GM18526 (cell line): ENCODE results near the gene C3orf80.

Source experiments
- POLR2A ChIP-seq: IDR thresholded peaks from 3 replicates; pipeline ENCODE4 v1.6.1; 2011; ENCODE audit not compliant: insufficient read length; ENCODE audit errors: extremely low read depth

C3orf80 gene

DNA sequence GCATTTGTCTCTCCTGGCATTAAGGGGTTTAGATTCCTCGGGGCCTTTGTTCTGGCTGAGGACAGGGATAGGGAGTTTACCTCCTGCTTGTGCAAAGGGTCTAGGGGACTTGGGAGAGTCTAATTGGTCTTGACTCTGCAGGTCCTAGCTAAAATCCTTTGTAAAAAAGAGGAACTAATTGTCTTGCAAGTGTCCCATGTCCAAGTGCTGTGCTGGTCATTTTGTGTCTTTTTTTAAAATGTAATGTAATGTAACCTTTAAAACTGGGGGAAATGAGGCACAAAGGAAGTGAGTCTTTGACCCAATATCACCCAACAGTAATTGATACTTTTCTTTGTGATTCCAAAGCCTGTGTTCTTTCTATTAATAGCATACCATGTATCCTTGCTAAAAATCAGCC is 14.9 kb upstream of the C3orf80 start:
- no peak for TF ChIP-seq POLR2A

DNA sequence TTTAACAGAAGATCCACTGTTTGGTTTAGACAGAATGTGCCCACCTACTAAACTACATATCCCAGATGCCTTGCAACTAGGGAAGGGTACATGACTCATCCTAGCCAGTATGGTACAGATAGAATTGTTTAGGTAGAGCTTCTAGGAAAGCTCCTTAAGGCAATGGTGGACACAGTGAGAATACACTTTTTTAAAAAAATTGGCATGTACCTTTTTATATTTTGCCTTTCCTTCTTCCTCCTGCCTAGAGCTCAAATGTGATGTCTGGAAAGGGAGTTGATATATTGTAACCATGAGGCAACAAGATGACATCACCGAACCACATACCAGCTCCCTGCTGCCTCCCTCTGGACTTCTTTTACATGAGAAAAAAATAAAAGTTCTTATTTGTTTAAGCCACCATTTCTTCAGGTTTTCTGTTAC is 14.4 kb upstream of the C3orf80 start:
- no peak for TF ChIP-seq POLR2A

DNA sequence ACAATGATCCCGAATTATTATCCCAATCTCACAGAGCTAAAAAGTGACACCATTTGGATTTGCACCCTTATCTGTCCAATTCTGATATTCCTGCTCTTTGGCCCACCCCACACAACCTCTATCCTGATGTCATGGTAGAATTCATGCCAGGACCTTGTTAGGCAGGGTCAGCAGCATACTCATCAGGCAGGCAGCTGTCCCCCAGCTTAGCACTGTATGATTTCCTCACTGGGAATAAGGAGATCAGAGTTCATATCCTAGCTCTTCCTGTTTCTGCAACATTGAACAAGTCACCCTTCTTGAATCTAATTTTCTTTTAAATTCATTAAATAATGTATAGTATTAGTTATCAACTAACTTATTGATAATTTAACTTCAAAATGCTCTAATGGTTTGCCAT is 12.0 kb upstream of the C3orf80 start:
- TF ChIP-seq POLR2A = no peak

DNA sequence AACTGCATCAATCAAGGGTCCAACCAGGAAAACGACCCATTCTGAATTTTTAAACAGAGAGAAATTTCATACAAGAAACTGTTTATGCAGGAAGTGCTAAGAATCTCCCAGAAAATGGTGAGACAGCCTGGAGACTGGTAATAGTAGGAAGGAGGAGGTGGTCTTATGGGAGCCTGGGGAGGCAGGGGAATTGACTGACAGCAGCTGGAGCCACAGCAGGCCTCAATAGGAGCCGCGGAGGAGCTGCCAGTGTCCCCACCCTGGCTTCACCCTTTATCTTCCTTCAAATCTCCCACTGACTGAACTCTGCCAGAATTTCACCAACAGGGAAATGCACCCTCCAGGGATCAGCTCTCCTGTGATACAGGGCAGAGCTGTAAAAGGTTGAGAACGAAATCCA is 7.5 kb upstream of the C3orf80 start:
- no peak for TF ChIP-seq POLR2A

DNA sequence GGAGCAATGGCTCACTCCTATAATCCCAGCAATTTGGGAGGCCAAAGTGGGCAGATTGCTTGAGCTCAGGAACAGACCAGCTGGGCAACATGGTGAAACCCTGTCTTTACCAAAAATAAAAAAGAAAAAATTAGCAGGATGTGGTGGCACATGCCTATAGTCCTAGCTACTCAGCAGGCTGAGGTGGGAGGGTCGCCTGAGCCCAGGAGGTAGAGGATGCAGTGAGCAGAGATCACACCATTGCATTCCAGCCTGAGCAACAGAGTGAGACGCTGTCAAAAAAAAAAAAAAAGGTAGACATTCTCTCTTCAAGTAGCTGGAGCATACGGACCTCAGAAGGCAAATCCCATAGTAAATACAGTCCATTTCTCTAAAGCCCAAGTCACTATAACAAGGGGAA is 7.1 kb upstream of the C3orf80 start:
- TF ChIP-seq POLR2A = no peak

DNA sequence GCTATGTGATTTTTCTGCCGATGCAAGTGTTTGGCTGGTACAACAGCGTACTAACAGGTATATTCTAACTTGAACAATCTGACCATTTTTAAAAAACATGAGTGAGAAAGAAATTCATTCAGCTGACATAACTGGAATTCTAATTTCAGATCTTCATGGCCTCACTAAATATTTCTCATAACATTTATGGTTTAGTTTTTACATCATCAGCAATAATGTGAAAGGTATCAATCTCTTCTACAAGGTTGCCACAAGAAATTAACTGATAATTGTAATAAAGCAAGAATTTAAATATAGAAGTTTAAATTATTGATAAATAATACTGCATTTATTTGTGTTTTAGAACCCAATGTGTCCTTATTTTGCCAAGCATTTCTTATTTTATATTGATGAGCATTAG is 5.2 kb upstream of the C3orf80 start:
- no peak for TF ChIP-seq POLR2A

DNA sequence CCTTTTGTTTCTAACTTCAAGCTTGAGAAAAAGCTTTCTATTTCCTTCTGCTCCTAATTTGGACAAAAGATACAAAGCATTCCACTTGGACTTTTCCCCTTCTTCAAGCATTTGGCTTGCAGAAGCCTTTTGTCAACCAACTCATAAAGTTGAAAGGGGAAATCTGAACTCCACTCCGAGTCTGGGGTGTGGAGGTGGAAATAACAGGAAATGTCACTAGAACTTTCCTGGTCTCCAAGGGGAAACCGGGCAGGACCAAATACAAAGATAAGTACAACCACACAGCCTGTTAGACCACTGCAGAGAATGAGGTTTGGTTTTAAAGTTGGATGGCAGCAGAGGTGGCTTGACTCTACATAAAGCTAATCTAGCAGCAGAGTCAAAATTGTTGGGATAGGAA is 4.2 kb upstream of the C3orf80 start:
- no peak for TF ChIP-seq POLR2A

DNA sequence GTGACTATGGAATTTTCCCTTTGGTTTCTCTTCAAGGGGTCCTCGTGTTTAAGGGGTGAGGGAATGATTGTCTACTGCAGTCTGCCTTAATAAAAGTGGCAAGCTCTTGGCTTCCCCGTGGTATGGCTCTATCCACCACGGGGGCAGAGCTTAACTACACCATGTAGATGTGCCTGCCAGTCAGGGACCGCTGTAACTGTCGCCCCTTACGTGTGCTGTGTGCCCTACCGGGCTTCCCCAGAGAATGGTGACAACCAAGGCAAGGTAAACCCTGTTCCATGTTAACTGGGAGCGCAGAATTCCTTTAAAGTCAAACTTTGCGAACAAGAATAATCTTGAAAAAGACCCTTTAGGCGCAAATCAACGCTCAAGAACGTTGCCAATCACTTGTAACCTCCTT is 966 bp upstream of the C3orf80 start:
- TF ChIP-seq POLR2A = no peak

DNA sequence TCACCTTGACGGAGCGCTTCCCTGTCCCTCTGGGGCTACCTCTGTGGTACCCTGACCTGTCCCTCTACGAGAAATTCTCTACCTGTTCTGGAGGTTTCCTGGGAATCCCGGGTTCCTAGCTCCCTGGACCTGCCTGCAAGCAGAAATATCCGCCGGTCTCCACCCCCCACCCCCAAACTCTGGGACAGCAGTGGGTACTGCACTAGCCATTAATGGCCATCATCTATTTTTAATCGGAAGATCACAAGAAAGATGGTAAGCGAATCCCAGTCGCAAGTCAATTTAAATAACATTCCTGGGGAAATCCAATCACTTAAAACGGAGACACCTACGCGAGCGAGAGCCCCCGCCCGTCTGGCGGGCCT is 429 bp upstream of the C3orf80 start:
- TF ChIP-seq POLR2A = no peak

DNA sequence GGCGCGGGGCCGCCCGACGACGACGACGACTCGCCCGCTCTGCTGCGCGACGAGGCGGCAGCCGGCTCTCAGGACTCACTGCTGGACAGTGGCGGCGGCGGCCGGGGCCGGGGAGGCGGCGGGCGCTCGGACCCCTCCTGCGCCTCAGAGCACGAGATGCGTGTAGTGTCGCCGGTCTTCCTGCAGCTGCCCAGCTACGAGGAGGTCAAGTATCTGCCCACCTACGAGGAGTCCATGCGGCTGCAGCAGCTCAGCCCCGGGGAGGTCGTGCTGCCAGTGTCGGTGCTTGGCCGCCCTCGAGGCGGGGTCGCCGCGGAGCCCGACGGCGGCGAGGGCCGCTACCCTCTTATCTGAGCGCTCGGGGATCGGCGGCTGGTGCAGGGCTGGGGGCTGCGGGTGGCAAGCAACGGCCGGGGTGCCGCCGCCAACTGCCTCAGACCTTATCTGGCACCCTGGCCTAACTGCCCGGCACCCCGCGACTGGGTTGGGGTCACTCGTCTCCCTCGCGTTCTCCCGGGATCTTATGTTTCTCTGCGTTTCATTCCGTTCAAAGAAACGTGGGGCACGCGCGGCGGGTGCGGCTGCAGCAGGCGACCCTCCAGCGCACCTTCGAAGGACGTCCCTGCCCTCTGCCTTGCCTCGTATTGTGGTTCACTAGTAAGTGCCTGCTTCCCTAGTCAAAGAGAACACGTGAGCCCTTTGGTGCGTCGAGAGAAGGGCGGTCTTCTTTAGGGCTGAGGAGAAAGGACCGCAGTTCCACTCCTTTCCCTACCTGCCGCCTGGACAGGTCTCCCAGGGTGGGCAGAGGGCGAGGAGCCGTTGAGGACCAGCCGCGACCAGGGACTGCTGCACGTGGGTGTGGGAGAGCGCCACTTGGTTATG is 1.0 kb downstream of the C3orf80 start:
- TF ChIP-seq POLR2A = no peak

DNA sequence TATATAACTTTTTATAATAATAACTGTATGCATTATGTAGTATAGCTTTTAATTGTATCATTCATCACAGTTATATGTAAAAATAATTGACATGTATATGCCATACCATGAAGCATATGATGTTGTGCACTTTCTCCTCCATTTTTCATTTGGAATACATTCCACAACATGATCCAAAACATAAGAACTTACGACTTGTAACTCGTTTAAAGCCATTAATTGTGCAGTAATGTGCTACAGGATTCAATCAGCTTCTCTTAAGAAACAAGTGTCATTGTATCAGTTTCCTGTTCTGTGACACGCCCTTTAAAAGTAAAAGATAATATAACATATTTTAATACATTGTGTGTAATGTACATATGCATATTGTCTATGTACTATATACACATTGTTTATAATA is 2.2 kb downstream of the C3orf80 start:
- TF ChIP-seq POLR2A = no peak

DNA sequence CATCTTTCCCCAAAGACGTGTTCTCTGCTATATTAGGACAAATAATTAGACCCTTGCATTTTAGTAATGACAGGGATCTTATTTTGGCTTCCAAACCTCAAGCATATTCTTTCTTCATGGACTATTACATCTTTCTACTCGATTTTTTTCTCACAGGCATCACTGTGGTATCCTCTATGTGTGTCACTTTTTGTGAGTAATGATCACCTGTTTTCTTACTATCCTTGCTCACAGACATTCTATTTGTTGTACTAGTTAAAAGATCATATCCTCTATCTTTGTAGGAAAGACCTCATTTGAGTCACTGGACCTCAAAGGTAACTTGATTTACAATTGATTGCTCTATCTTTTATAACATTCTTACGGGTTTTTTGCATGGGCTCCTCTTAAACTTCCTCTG is 6.8 kb downstream of the C3orf80 start:
- no peak for TF ChIP-seq POLR2A

DNA sequence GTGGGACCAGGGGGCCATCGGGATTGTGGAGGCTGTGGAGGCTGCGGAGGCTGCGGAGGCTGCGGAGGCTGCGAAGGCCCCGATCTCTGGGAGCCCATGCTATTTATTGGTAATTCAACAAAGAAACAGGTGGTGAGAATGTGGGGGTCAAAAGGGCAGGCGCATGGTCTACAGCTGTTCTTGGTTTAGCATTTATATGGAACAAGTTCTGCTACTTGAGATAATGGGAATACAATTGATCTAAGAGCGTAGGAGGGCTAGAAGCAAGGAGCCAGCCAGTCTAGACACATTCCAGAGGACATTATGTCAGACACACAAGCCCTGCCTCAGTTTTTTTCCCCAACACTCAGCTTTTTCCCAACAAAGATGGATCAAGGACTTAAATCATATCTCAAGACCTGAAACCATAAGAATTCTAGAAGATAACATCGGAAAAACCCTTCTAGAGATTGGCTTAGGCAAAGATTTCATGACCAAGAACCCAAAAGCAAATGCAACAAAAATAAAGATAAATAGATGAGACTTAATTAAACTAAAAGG is 20.1 kb downstream of the C3orf80 start:
- no peak for TF ChIP-seq POLR2A

DNA sequence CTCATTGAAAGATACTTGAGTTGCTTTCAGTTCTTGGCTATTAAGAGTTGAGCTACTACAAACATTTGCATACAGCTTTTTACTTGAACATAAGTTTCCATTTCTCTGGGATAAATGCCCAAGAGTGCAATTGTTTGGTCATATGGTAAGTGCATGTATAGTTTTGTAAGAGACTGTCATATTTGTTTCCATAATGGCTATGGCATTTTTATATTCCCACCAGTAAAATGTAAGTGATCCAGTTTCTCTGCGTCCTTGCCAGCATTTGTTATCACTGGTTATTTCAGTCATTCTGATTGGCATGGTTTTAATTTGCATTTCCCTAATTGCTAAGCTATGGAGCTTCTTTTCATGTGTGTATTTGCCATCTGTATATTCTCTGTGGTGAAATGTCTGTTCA is 22.5 kb downstream of the C3orf80 start:
- TF ChIP-seq POLR2A = no peak

DNA sequence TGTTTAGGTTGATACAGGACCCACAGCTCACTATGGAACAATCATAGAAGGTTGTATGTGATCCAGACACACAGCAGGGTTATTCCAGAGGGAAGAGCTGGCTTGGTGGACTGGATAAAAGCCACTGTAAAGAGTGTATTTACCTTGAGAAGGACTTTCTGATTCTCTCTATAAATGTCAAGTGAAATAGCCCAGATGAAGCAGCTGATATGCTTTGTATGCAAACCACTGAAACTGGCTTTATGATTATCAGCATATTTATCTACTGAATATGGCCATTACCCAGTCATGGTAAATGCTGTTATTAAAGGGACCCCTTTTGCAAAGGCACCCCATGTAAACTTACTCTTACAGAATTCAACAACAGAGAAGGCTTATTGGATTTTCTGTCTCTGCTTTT is 28.1 kb downstream of the C3orf80 start:
- TF ChIP-seq POLR2A = no peak

DNA sequence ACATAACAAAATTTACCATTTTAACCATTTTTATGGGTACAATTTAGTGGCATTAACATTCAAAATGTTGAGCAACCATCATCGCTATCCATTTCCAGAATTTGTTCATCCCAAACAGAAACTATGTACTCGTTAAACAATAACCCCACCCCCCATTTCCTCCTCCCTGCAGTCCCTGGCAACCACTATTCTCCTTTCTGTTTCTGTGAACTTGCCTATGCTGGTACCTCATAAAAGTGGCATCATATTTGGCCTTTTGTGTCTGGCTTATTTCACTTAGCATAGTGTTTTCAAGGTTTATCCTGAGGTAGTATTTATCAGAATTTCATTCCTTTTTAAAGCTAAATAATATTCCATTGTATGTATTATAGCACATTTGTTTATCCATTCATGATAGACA is 32.4 kb downstream of the C3orf80 start:
- no peak for TF ChIP-seq POLR2A

DNA sequence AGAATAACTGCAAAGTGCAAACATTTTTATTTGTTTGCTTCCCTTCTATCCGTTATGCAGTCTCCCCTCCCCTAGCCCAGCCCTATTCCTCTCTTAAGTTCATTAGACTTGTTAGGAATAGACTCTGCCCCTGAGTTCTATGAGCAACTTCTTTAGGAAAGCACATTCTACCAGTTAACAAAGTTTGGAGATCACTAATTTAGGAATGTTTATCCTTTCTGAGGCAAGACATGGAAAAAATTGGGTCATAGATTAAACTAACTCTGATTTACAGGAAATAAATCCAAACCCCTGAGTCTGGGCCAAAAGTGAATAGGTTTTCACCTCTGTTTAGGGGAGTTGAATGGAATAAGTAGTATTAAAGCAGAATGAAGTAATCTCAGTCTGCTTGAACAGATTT is 34.4 kb downstream of the C3orf80 start:
- no peak for TF ChIP-seq POLR2A
